Endothelial cell of umbilical vein (primary cell): ENCODE measurements around the gene MT1F. TPM values are rescaled to one million over a fixed set of nuclear protein-coding genes. Genes with fewer than 3 reads are reported as not detected.
A peak's percentile ranks its signal among the peaks of the same experiment; 100 is the strongest.

Source experiments
- BruUV-seq: library from RNA; stranded (reverse); fragments of 400-500 nt; replicated peaks from 2 replicates; lab custom pipeline; 2021; lab: Mats Ljungman, UMichigan
- CTCF ChIA-PET: fragments of 300-600, 350-600 bp; sonication (Branson Sonifier 250); formaldehyde crosslinking; loops from one replicate; lab custom pipeline; 2021; ENCODE audit warnings: antibody characterized with exemption, inconsistent platforms; lab: Charles Lee
- POLR2A ChIA-PET: fragments of 300-600, 350-600 bp; sonication (Branson Sonifier 250); formaldehyde crosslinking; loops from one replicate; lab custom pipeline; 2021; ENCODE audit warnings: antibody characterized with exemption, inconsistent platforms; lab: Charles Lee
- DNase-seq: peaks from one replicate; pipeline ENCODE4 v3.0.0-alpha.2; 2011; ENCODE audit warnings: low read depth, low spot score
- FAIRE-seq: peaks from 2 replicates; lab custom pipeline; 2011; peaks lifted over from hg19 to GRCh38; lab: Jason Lieb, UNC
- H2AFZ ChIP-seq: 2 replicates; pipeline ENCODE4 v1.6.0; 2012; ENCODE audit warnings: low read depth, low read length, control low read depth, inconsistent platforms
- H3K27ac ChIP-seq: 2 replicates; pipeline ENCODE4 v1.5.1; 2011; ENCODE audit warnings: low read depth, mild to moderate bottlenecking, control low read depth, low read length, moderate library complexity; ENCODE audit not compliant: insufficient read depth
- H3K27me3 ChIP-seq, 2 experiments: 2 replicates each; pipeline versions ENCODE4 v1.6.0 to v1.6.1; 2011; ENCODE audit warnings: low read length in 2 of 2, mixed read lengths in 1 of 2; ENCODE audit not compliant: control insufficient read depth in 2 of 2, insufficient read depth in 2 of 2
- H3K36me3 ChIP-seq, 2 experiments: 2 replicates in 1 of 2; 3 replicates in 1 of 2; pipeline ENCODE4 v1.5.1; 2011; ENCODE audit warnings: low read length in 2 of 2, mild to moderate bottlenecking in 1 of 2, moderate library complexity in 1 of 2; ENCODE audit not compliant: control insufficient read depth in 2 of 2, insufficient read depth in 2 of 2; ENCODE audit errors: extremely low read depth in 1 of 2
- H3K4me1 ChIP-seq: 3 replicates; pipeline ENCODE4 v1.5.1; 2011; ENCODE audit warnings: mild to moderate bottlenecking, low read length; ENCODE audit not compliant: control insufficient read depth, insufficient read depth; ENCODE audit errors: extremely low read depth
- H3K4me2 ChIP-seq: 2 replicates; pipeline ENCODE4 v1.6.1; 2011; ENCODE audit warnings: low read length, control low read depth, mixed read lengths; ENCODE audit not compliant: insufficient read depth
- H3K4me3 ChIP-seq, 3 experiments: fragments of 200-600 bp in 1 of 3; sonication (generic), shearing (Covaris generic) in 1 of 3; replicated peaks in 1 of 3; 2 replicates each; pipeline ENCODE4 v1.5.1; 2011 to 2016; ENCODE audit warnings: control low read depth in 3 of 3, low read length in 3 of 3, mild to moderate bottlenecking in 2 of 3, inconsistent platforms in 1 of 3, low read depth in 1 of 3, moderate library complexity in 1 of 3; ENCODE audit not compliant: insufficient read depth in 1 of 3
- H3K79me2 ChIP-seq: 2 replicates; pipeline ENCODE4 v1.6.0; 2012; ENCODE audit warnings: low read length, inconsistent platforms; ENCODE audit not compliant: control insufficient read depth, insufficient read depth
- H3K9ac ChIP-seq: replicated peaks from 2 replicates; pipeline ENCODE3; 2011; ENCODE audit warnings: low read length, control low read depth; ENCODE audit not compliant: insufficient read depth; ENCODE audit errors: extremely low read depth
- H3K9me1 ChIP-seq: replicated peaks from 3 replicates; pipeline ENCODE4 v1.6.0; 2011; ENCODE audit warnings: mild to moderate bottlenecking, low read length; ENCODE audit not compliant: control insufficient read depth, insufficient read depth; ENCODE audit errors: extremely low read depth
- H3K9me3 ChIP-seq: replicated peaks from 2 replicates; pipeline ENCODE4 v1.5.1; 2012; ENCODE audit warnings: low read length, inconsistent platforms; ENCODE audit not compliant: control insufficient read depth, insufficient read depth
- H4K20me1 ChIP-seq: replicated peaks from 2 replicates; pipeline ENCODE3; 2011; ENCODE audit warnings: mild to moderate bottlenecking, low read length; ENCODE audit not compliant: control insufficient read depth, insufficient read depth; ENCODE audit errors: extremely low read depth
- EZH2 ChIP-seq: IDR thresholded peaks from 2 replicates; pipeline ENCODE4 v1.6.1; 2012; ENCODE audit warnings: borderline replicate concordance, low read depth, mild to moderate bottlenecking, moderate library complexity, low read length, inconsistent platforms; ENCODE audit not compliant: severe bottlenecking
- FOS ChIP-seq: IDR thresholded peaks from 2 replicates; pipeline ENCODE4 v1.6.1; 2011; ENCODE audit warnings: mild to moderate bottlenecking, low read length, moderate library complexity, borderline replicate concordance; ENCODE audit not compliant: insufficient read depth
- GATA2 ChIP-seq: IDR thresholded peaks from 2 replicates; pipeline ENCODE4 v1.7.0; 2011; ENCODE audit warnings: low read depth, mild to moderate bottlenecking, moderate library complexity, mixed read lengths, low read length; ENCODE audit not compliant: insufficient read length, insufficient read depth
- MYC ChIP-seq: IDR thresholded peaks from one replicate; pipeline ENCODE4 v1.6.1; 2011; ENCODE audit warnings: mild to moderate bottlenecking, low read depth, low read length
- POLR2A ChIP-seq: IDR thresholded peaks from 2 replicates; pipeline ENCODE4 v1.6.1; 2012; ENCODE audit warnings: low read depth, mild to moderate bottlenecking, control low read depth, low read length
- POLR2AphosphoS5 ChIP-seq: IDR thresholded peaks from 2 replicates; pipeline ENCODE4 v1.6.1; 2012; ENCODE audit warnings: low read depth, mild to moderate bottlenecking, control low read depth, low read length, moderate library complexity; ENCODE audit not compliant: insufficient read depth
- dilution Hi-C: fragments of 300-500 bp; cut with MboI; formaldehyde crosslinking; loops from one replicate; pipeline ENCODE4 v1.15.0; 2019; ENCODE audit warnings: low sequenced_read_pairs; ENCODE audit not compliant: extremely low pct_ligation_motif_present
- intact Hi-C: fragments of 100-400 bp; cut with micrococcal nuclease; formaldehyde crosslinking; loops from one replicate; pipeline ENCODE4 v1.10.0; 2022
- polyA plus RNA-seq, 4 experiments: library from polyadenylated mRNA; depleted of rRNA in 3 of 4; stranded (reverse) in 3 of 4; unstranded in 1 of 4; fragments of >200 nt; gene quantifications; 2 replicates each; pipeline versions ENCODE4 v1.2.1 to v1.2.3, GENCODE V29; 2011 to 2012; ENCODE audit warnings: missing spikeins in 1 of 4
- total RNA-seq: library from RNA; stranded (reverse); gene quantifications from 2 replicates; pipeline ENCODE4 v1.2.3, GENCODE V29; 2021
- TF ChIP-seq, protein P1 (sequence below): IDR thresholded peaks from 2 replicates; pipeline ENCODE4 v1.6.1; 2011; ENCODE audit not compliant: insufficient read depth, insufficient read length

MT1F gene
- total and polyA plus RNA-seq, 2 donors (not counting 3 experiments of a cell fraction or from before 2014, with no cell fraction given): 2.2 to 2.6 TPM

GRCh38 chr16:56637814-56638750 lies 19.7 kb upstream of the MT1F start, which contains the start of gene MT1A:
Gene MT1A, plus strand, starts transcription at chr16:56638666. Its CDS starts 73 bp downstream, at chr16:56638739.
- Histone ChIP-seq H3K9me3 (no peaks in the 10 kb centered on the region), H3K36me3 (no peaks in the 10 kb centered on the region), H3K27me3 (peaks cover 34 to 44% of the 10 kb centered on the region in 2 experiments), H3K4me1 (peaks cover 14% of the 10 kb centered on the region), H3K4me2 (peak within 1 kb of the TSS; percentile 70), H3K4me3 (peak within 1 kb of the TSS in 2 of 3 experiments; percentile 38 to 48), H4K20me1 (no peaks in the 10 kb centered on the region), H3K9me1 (no peaks in the 10 kb centered on the region), H3K9ac (no peak within 1 kb of the TSS), H3K79me2 (no peaks in the 10 kb centered on the region), H2AFZ (peak within 1 kb of the TSS; percentile 84), H3K27ac (no peak within 1 kb of the TSS)
- CTCF ChIA-PET: interaction anchor here (1.0 to 1.3 kb wide), 5 partner anchors 15 to 63 kb away, joined by 3 to 5 read pairs (median 4); partner anchors contain the start of gene MT2A
- peak; percentile 61 for TF ChIP-seq EZH2
- peak; percentile 53 for TF ChIP-seq POLR2A
- TF ChIP-seq, protein P1, sequence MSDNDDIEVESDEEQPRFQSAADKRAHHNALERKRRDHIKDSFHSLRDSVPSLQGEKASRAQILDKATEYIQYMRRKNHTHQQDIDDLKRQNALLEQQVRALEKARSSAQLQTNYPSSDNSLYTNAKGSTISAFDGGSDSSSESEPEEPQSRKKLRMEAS: no peak
- intact Hi-C loops: loop anchor here (2.0 kb wide), 1 partner anchor 45 kb away; the partner anchor contains the start of gene MT1X
- DNase-seq: peak; percentile 28
- BruUV-seq: no TSS peak
- FAIRE-seq: peak; percentile 85
- dilution Hi-C loops: no loop called here
- POLR2A ChIA-PET: interaction anchor here (1.1 kb wide), 1 partner anchor 12 kb away, joined by 4 read pairs; the partner anchor contains the start of gene MT1E

GRCh38 chr16:56639045-56639444 lies 18.7 kb upstream of the MT1F start:
- no peak overlapping the region for H3K27ac ChIP-seq
- POLR2A ChIA-PET: no interaction called here
- H4K20me1 ChIP-seq: no peaks in the 10 kb centered on the region
- H3K4me2 ChIP-seq: no peak overlapping the region
- TF ChIP-seq GATA2 (no peak), MYC (no peak), EZH2 (no peak), POLR2A (no peak), POLR2AphosphoS5 (no peak), FOS (no peak)
- TF ChIP-seq, protein P1: no peak
- CTCF ChIA-PET: interaction anchor here (1.0 to 1.7 kb wide), 4 partner anchors 16 to 62 kb away, joined by 3 to 6 read pairs (median 4); partner anchors contain the start of gene MT2A
- H3K79me2 ChIP-seq: no peaks in the 10 kb centered on the region
- intact Hi-C loops (loop anchor here (2.0 kb wide), 1 partner anchor 44 kb away; the partner anchor contains the start of gene MT1X), dilution Hi-C loops (no loop called here)
- H3K4me3 ChIP-seq: no peak overlapping the region
- H3K4me1 ChIP-seq: peaks cover 18% of the 10 kb centered on the region
- FAIRE-seq: no peak
- no peak for DNase-seq
- no TSS peak for BruUV-seq
- H3K9me1 ChIP-seq: no peaks in the 10 kb centered on the region
- H3K9ac ChIP-seq: no peak overlapping the region
- no peaks in the 10 kb centered on the region for H3K36me3 ChIP-seq
- H2AFZ ChIP-seq: no peak overlapping the region
- H3K9me3 ChIP-seq: no peaks in the 10 kb centered on the region
- H3K27me3 ChIP-seq: peaks cover 36 to 50% of the 10 kb centered on the region in 2 experiments
